Hepatocyte (in vitro differentiated cells): ENCODE results near the gene CARD14.

Experiments
- CTCF ChIP-seq: fragments of 200-600 bp; sonication (generic); IDR thresholded peaks from 2 replicates; pipeline ENCODE4 v1.5.1; 2016; ENCODE audit warnings: antibody characterized with exemption, mild to moderate bottlenecking; ENCODE audit not compliant: poor library complexity
- EZH2 ChIP-seq: fragments of 200-600 bp; sonication (generic); IDR thresholded peaks from 2 replicates; pipeline ENCODE4 v1.6.1; 2016; ENCODE audit warnings: antibody characterized with exemption, mild to moderate bottlenecking, borderline replicate concordance
- EZH2phosphoT487 ChIP-seq: fragments of 200-600 bp; sonication (generic); IDR thresholded peaks from one replicate; pipeline ENCODE4 v1.6.1; 2018; ENCODE audit warnings: antibody characterized with exemption, mild to moderate bottlenecking, low read depth, moderate library complexity; ENCODE audit not compliant: unreplicated experiment, severe bottlenecking

GRCh38 chr17:80130992-80131391, 38.8 kb upstream of the CARD14 start:
- TF ChIP-seq CTCF (no peak), EZH2 (no peak), EZH2phosphoT487 (no peak)
